GM19328 (cell line): ENCODE results near the gene TMEM79.

Source experiments
- ATAC-seq: cut with Tn5 transposase; IDR thresholded peaks from one replicate; pipeline ENCODE4 v1.9.1; 2021; ENCODE audit warnings: mild to moderate bottlenecking, moderate library complexity; ENCODE audit not compliant: unreplicated experiment

The TMEM79 gene

DNA sequence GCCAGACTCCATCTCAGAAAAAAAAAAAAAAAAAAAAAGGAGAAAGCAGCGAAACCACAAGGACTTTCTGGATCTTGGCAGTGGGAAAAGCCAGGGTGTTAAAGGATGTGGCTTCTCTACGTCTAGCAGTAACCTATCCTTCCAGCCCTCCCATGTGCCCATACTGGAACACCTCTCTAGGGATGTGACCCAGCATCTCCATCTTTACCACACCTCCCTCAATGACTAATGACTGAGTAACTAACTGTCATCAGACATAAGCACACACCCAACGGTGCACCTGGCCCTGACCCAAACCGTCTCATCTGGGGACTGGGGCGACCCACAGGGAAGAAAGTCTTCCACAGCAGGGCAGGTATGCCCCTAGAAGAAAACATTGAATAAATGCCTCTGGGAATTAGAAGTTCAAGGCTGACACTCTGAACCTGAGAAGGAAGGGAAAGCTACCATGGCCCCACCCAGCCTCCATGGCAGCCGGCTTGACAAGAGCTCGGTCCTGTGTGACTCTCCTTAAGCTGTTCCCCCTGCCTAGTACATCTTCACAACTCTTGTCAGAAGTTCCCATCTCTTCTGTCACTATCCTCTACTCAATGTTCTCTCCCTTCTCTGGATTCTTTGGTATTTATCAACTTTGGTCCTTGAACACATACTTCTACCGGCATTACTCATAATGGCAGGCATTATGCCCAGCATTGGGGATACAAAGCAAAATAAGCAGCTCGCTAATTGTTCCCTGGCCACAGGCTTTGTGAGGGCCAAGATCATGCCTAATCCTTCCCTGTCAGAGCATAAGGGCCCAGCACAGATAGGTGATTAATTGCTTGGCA, 21.5 kb upstream of the TMEM79 start:
- ATAC-seq: no peak

DNA sequence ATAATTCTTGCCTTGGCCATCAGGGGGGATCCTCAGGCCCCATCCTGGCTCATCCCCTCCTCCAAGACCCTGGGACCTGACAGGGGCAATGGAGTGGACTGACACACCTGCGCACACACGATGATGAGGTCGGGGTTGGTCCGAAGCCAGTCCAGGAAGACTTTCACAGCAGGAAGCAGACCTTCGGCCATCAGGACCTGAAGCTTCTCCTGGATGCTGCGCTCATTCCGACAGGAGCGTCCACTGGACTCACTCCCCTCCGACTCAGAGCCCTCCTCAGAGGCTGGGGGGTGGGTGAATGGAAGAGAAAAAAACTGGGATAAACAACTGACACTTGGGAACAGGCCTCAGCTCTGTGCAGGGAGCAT, 20.9 kb upstream of the TMEM79 start:
- no peak for ATAC-seq

DNA sequence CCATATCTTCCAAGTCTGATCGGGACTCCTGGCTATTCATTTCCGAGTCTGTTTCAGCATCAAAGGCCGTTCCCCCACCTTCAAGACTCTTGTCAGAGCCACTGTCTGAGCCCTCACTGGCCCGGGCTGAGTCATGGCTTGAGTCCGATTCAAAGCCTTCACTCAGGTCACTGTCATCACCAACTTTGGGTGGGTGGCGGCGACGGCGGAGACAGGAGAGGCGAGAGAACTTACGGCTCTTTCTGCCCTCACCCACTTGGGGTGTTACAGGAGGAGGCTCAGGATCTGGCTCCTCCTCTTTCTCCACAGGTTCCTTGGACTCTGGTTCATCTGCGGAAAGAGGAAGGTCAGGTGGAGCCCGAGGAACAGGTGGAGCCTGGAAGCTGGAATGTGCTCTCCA, 18.1 kb upstream of the TMEM79 start:
- no peak for ATAC-seq

DNA sequence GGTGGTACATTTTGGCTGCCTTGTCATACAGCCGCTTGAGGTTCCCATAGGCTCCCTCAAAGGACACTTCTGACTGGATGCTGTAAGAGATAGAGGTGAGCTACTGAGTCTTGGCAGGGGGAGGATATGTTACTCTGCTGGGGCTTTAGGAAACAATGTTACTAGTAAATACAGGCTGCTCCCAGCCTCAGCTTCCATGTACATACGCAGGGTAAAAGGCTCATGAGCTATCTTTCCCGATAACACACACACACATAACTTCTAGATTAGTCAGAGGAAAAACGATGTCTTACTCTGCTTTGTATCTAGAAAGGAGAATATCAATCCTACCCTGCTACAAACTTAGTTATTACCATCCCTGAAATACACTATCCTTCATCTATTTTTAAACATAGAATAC, 15.8 kb upstream of the TMEM79 start:
- ATAC-seq: no peak

DNA sequence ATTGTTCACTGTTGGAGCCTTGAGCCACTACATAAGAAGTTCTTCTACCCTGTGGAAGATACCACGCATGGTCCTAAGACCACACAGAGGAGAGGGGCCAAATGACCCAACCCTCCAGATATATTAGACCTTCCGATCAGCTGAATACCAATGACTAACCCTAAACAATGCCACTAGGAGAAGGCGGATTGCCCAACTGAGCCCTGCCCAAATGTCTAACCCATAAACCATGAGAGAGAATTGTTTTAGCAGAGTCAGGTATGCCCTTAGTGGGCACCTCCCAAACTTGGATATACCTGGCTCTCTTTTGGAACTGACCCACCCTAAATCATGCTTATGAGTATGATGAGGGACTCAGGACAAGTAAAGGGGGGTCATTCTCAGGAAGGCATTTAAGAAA, 13.8 kb upstream of the TMEM79 start:
- no peak for ATAC-seq

DNA sequence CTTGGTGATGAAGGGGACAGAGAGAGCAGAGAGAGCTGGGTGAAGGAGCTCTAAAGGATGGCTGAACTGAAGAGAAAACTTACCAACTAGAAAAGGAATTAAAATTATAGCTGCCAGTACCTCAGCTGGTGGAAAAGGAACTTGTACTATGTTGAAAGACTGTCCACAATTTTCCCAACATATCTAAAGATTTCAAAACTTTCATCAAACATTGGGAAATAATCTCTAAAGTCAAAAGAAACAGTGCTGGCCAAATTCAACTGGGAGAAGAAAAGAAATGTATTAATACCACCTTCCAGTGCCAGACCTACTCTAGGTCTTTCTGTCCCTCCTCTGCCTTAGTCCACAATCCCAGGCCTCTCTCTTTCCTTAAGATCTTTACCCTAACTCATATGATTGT, 7.6 kb upstream of the TMEM79 start:
- no peak for ATAC-seq

DNA sequence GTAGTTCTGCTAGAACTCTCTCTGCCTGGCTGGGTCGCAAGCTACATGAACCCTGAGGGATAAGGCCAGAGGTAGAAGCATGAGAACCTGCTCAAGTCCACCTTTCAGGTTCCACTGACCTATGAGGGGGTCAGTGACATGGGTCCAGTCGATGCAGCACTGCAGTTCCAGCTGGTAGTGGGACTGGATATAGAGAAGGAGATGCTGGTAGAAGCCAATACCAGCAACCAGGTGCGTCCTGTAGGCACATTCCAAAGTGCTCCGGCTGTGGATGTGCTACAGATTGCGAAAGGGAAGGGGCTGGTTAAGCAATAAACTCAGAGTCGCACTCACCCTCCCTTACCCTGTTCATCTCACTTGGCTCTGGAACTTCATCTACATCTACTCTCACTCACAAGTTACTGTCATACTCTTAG, 7.2 kb upstream of the TMEM79 start:
- no peak for ATAC-seq

DNA sequence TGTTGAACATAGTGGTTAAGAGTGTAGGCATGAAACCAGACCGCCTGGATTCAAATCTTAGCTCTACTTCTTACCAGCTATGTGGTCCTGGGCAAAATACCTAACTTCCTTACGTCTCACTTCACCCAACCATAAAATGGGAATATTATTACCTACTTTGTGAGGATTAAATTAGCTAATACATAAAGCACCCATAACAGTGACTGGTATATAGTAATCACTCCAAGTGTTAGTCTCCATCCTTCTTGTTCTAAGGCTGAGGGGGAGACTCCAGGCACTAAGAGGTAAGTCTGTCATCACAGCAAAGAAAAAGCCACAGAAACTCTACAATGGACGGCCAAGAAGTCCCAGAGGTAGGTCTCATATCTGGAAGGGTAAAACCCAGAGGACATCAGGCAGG, 4.3 kb upstream of the TMEM79 start:
- no peak for ATAC-seq

DNA sequence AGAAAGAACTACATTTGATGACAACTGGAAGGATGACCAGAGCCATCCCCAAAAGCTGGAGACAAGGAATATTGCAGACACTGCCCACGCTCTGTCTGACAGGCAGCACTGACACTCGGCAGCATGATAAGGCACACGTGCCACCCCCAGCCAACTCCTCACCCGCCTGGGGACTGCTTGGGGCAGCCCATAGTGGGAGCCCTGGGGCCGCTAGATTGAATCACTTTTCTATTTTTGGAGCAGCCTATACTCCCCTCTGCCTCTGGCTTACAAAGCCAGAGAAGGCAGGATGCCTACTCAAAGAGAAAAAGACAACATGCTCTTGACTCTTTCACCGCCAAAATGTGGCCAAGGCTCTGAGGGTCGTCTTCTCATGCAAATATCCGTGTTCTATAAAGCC, 2.8 kb upstream of the TMEM79 start:
- no peak for ATAC-seq

DNA sequence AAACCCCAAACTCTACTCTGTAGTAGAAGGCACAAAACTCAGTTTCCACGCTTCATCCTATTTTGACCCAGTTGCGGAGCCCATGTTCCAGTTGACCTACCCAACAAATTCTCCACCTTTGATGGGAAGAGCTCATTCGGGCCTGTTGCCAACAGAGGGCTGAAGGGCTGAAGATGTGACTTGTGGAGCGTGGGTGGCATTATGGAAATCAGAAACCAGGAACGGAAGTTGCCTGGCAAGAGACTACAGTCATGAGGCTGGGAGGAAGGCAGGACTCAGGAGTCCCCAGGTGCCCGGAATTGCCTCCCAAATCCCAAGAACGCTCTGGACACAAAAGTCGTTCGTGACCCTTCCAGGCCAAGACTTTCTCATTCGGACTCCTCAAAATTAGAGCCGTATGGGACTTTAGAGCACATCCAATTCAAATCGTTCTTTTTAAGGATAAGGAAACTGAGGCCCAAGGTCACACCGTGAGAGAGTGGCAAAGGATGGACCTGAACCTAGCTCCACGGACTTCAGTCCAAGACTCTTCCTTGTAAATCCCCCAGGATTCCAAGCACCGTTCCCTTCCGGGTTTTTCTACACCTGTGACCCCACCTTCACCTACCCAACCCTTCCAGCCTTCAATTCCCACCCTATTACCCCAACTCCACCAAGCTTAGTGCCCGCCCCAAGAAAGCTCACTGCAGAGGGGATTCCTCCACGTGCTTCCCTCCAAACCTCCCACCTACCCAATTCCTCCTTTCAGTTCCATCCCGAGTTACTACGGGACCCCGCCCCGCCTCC, 2.2 kb upstream of the TMEM79 start:
- peak; percentile 4 for ATAC-seq

DNA sequence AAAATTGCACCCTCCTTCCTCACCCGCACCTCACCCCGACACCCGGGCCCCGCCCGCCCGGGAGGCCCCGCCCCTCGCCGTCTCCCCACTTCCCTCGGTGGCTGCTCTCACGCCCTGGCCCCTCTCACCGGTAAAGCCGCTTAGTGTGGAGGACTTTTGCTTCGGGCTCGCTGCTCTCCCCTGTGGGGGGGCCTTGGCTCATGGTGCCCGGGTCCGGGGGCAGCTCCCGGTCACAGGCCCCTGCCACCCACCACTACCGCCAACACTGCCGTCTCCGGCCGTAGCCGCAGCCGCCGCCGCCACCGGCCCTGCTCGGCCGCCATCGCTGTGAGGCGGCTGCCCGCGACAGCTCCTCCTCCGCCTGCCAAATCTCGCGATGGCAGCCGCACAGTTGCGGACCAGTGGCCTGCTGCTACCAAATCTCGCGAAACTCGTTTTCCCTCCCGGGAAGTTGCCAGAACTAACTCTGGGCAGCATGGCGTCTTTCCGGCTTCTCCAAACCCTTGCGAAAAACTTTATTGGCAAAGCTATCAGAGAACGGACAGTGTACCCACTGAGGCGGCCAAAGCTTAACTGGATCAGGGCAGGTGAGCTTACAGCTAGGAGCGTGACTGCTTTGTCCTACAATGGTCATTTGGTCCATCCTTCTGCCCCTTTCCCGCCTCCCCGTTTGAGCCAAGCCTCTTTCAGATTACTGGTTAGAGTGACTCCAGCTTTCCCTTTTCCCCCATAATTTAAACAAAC, 1.5 kb upstream of the TMEM79 start, which contains the start of gene SMG5:
SMG5 (minus strand) TSS at position 347 of the 744 bp plus-strand sequence; CDS start at position 202, 145 bp downstream.
- ATAC-seq: peak; percentile 71

DNA sequence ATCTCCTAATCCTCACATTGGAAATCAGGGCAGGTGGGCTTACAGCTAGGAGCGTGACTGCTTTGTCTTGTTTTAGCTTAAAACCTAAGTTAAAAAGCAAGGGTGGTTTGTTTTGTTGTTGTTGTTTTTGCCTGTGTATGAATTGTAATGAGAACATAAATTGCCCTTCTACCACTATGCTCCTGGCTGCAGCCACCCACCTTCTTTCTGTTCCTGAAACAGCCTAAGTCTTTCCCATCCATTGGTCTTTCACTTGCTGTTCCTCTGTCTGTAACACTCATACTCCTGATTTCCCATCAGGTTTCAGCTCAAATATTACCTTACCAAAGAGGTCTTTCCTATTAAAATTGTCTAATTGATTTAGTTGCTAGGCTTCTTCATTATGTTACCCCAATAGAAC, 604 bp upstream of the TMEM79 start:
- ATAC-seq: no peak

DNA sequence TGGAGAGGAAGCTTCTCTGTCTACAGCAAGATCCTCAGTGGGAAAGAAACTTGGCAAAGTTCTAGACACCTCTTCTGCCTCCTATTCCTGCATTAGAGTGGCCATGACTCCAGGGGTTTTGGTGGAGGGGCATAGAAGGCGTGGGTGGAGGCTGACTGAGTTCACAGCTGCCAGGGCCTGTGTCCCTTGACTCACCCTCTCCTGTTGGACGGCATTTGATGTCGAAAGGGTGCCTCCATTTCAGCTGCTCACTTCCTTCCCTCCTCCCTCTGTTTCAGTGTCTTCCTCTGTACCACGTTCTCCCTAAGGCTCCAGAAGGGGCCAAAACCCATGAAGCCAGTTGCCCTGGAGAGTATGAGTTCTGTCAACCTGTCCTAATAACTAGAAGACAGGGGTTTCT, 632 bp downstream of the TMEM79 start:
- no peak for ATAC-seq

DNA sequence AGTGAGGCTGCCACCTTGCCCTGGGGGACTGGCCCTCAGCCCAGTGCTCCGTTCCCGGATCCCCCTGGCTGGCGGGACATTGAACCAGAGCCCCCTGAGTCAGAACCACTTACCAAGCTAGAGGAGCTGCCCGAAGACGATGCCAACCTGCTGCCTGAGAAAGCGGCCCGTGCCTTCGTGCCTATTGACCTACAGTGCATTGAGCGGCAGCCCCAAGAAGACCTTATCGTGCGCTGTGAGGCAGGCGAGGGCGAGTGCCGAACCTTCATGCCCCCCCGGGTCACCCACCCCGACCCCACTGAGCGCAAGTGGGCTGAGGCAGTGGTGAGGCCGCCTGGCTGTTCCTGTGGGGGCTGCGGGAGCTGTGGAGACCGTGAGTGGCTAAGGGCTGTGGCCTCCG, 1.3 kb downstream of the TMEM79 start:
- ATAC-seq: no peak

DNA sequence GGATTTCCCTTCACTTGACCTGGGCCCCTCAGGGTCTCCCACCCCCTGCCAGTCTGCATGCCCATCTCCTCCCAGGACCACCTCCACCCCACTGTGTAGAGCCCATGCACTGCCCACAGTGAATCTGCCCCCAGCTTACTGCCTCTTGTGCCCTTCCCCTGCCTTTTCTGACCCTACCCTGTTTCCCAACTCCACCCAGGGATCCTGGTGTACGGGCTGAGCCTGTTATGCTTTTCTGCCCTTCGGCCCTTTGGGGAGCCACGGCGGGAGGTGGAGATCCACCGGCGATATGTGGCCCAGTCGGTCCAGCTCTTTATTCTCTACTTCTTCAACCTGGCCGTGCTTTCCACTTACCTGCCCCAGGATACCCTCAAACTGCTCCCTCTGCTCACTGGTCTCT, 1.9 kb downstream of the TMEM79 start:
- ATAC-seq: no peak

DNA sequence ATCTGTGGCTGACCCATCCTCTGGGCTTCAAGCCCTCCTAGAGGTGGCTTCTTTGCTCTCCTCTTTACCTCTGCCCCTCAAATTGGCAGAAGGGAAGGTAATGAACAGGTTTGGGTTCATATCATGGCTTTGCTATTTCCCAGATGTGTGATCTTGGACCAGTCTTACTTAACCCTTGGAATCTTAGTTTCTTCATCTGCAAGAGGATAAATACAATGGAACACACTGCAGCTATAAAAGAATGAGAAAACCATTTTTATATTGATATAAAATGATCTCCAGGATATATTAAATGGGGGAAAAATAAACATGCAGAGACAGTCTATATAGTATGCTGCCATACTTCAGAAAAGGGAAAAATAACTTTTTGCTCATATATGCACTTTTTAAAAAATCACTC, 5.7 kb downstream of the TMEM79 start:
- no peak for ATAC-seq

DNA sequence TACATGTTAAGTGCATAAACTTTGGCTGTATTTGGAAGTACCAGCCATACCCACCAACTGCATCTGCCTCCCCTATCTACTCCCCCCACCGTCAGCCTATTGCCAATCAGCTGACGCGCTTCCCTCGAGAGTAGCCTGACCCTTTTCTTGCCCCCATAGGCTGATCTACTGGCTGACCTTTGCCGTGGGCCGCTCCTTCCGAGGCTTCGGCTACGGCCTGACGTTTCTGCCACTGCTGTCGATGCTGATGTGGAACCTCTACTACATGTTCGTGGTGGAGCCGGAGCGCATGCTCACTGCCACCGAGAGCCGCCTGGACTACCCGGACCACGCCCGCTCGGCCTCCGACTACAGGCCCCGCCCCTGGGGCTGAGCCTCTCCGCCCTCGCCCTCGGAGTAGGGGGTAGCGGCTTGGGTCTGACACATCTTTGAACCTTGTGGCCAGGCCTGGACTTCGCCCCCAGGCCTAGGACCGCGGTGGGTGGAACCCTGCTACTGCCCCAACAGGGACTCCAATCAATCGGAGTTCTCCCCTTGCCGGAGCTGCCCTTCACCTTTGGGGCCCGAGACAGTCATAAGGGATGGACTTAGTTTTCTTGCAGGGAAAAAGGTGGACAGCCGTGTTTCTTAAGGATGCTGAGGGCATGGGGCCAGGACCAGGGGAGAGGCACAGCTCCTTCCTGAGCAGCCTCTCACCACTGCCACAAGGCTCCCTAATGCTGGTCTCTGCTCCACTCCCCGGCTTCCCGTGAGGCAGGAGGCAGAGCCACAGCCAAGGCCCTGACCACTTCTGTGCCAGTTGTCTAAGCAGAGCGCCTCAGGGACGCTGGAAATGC, 7.3 kb downstream of the TMEM79 start:
- ATAC-seq: no peak

DNA sequence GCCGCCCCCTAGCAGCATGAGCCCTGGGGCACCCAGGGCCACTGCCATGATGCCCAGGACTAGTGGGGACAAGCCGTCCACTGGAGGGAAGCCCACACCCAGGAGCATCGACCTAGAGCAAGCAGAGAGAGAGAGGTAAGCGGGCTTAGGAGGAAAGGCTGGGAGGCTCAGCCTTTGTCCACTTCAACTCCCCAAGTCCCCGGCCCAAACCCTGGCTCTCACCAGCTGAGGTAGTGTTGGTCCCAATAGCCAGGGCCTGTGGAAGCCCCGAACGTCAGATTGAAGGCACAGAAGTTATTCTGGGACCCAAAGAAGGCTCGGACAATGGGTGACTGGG, 8.9 kb downstream of the TMEM79 start:
- no peak for ATAC-seq

DNA sequence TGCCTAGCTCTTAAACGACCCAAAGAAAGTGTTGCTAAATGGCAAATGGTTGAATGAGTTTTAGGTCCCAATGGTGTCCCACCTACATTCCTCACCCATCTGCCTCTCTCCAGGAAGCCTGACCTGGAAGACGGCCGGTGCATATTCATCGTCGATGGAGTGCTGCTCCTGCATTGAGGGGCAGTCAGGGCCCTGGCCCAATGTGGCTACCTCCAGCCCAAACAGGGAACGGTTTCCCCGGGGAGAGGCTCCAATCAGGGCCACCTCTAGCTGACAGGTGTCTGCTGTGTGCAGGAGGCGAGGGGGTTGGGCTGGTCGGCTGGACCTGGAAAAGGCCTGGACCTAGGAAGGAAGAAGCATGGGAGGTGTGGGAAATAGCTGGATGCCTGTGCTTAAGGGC, 9.8 kb downstream of the TMEM79 start:
- no peak for ATAC-seq

DNA sequence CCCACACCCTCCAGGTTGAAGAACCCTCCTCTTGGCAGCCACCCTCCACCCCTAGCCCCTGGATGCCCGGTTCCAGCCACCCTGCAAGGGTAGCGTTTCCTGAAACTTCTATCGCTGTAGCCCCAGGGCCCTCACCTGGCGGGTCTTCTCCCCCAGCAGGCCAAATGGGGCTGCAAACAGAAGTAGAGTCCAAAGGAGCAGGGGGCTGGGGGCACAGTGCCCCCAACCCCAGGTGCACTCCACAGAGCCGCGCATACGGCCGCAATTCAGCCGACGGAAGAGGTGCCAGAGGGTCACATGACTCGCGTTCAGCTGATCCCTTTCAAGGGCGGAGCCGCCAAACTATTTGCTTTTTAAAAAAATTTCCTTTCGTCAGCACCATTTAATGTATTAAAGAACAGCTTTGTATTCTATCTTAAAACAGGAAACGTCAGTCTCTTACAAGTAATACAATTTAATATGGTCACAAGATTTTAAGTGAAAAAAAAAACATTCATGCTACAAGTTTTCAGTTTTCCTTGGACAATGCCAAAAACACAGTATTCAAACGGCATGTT, 11.3 kb downstream of the TMEM79 start, which contains the start of gene GLMP:
GLMP (minus strand) TSS at position 289 of the 557 bp plus-strand sequence; CDS start at position 255, 34 bp downstream.
- no peak for ATAC-seq
